Upper lobe of left lung (tissue), 6 donors: ENCODE data around the gene PDE9A. TPM values are rescaled to one million over a fixed set of nuclear protein-coding genes. Genes with fewer than 3 reads are reported as not detected.

Experiments used
- ATAC-seq, 2 donors: fragments of 200-7000 bp; cut with Tn5 transposase; one replicate each; pipeline ENCODE4 v1.9.1; 2022; ENCODE audit warnings: mild to moderate bottlenecking in 2 of 2, moderate library complexity in 2 of 2; ENCODE audit not compliant: low FRiP score in 2 of 2
- DNase-seq, 2 donors: peaks; one replicate each; pipeline ENCODE4 v3.0.0-alpha.2; 2019 to 2020
- H3K27ac ChIP-seq, 4 donors: fragments of 200-600 bp; sonication (generic); one replicate each; pipeline ENCODE4 v1.5.1; 2016 to 2019
- H3K27me3 ChIP-seq, 4 donors: fragments of 200-600 bp; sonication (generic); one replicate each; pipeline ENCODE4 v1.5.1; 2017 to 2019
- H3K36me3 ChIP-seq, 4 donors: fragments of 200-600 bp; sonication (generic); one replicate each; pipeline ENCODE4 v1.5.1; 2016 to 2019
- H3K4me1 ChIP-seq, 4 donors: fragments of 200-600 bp; sonication (generic); one replicate each; pipeline ENCODE4 v1.5.1; 2018 to 2019
- H3K4me3 ChIP-seq, 4 donors: fragments of 200-600 bp; sonication (generic); one replicate each; pipeline ENCODE4 v1.5.1; 2017 to 2019; ENCODE audit warnings: mild to moderate bottlenecking in 2 of 4, moderate library complexity in 1 of 4
- H3K9me3 ChIP-seq, 4 donors: fragments of 200-600 bp; sonication (generic); one replicate each; pipeline ENCODE4 v1.5.1; 2018 to 2019
- CTCF ChIP-seq, 6 experiments: fragments of 450-650 bp in 4 of 6; fragments of 200-600 bp in 2 of 6; sonication (generic) in 2 of 6; IDR thresholded peaks; one replicate each; pipeline ENCODE4 v1.5.1; 2016 to 2019; ENCODE audit warnings: antibody characterized with exemption in 6 of 6
- EP300 ChIP-seq, 4 donors: sonication (generic); formaldehyde crosslinking; IDR thresholded peaks; one replicate each; pipeline ENCODE4 v1.5.1; 2017; ENCODE audit warnings: antibody characterized with exemption in 4 of 4, control low read depth in 2 of 4
- POLR2A ChIP-seq, 4 donors: fragments of 450-650 bp; IDR thresholded peaks; one replicate each; pipeline ENCODE4 v1.5.1; 2016 to 2017; ENCODE audit warnings: antibody characterized with exemption in 4 of 4, mild to moderate bottlenecking in 2 of 4
- POLR2AphosphoS5 ChIP-seq, 2 donors: sonication (generic); formaldehyde crosslinking; IDR thresholded peaks; one replicate each; pipeline ENCODE4 v1.5.1; 2017; ENCODE audit warnings: antibody characterized with exemption in 2 of 2
- WGBS, 2 donors: methylation state at CpG; one replicate each; pipeline ENCODE4 v1.1.5; 2017 to 2018; 5-methylcytosine and 5-hydroxymethylcytosine counted together
- total RNA-seq, 6 donors: library from RNA; depleted of rRNA in 4 of 6; stranded (reverse); fragments of >200 nt in 4 of 6; gene quantifications; one replicate each; pipeline versions ENCODE4 v1.1.0 to v1.2.1, GENCODE V29; 2016 to 2021
- donor health status: DM: no; HTN: no; CAD: no; lungs with moderate emphysema.
- donor health status: DM: no; HTN: yes; CAD: no; lungs with severe emphysema.

PDE9A gene
- total RNA-seq, 6 donors from 2014 or later = 4.0 to 12.4 (median 6.6) TPM

GRCh38 chr21:42671778-42672593 is 18.6 kb downstream of the PDE9A start:
- Histone ChIP-seq H3K27me3 (no peaks in the 10 kb centered on the region), H3K4me1 (peaks cover 0 to 24% (median 7%) of the 10 kb centered on the region in 4 donors), H3K27ac (peak overlapping the region in 1 of 4 donors; percentile 7), H3K4me3 (no peak overlapping the region), H3K36me3 (no peaks in the 10 kb centered on the region), H3K9me3 (no peaks in the 10 kb centered on the region)
- DNase-seq = no peak
- 71 to 75% methylated on average over 10 to 15 of the region's 15 CpGs for WGBS, 2 donors
- no peak for ATAC-seq
- TF ChIP-seq POLR2A (IDR thresholded peaks at IDR 0.05) = no peak
- no peak for TF ChIP-seq EP300 (IDR thresholded peaks at IDR 0.05)
- no peak for TF ChIP-seq CTCF (IDR thresholded peaks at IDR 0.05)
- no peak for TF ChIP-seq POLR2AphosphoS5 (IDR thresholded peaks at IDR 0.05)

GRCh38 chr21:42672699-42673458 is 19.5 kb downstream of the PDE9A start:
- peak in 1 of 2 donors; percentile 64 for ATAC-seq
- no peaks in the 10 kb centered on the region for H3K9me3 ChIP-seq
- H3K4me1 ChIP-seq = peaks cover 0 to 23% (median 7%) of the 10 kb centered on the region in 4 donors
- no peak overlapping the region for H3K4me3 ChIP-seq
- WGBS, 2 donors = 73 to 78% methylated on average over 21 to 24 of the region's 24 CpGs
- H3K27me3 ChIP-seq = no peaks in the 10 kb centered on the region
- no peak for TF ChIP-seq EP300 (IDR thresholded peaks at IDR 0.05)
- TF ChIP-seq CTCF (IDR thresholded peaks at IDR 0.05) = no peak
- TF ChIP-seq POLR2A (IDR thresholded peaks at IDR 0.05) = no peak
- peak in 1 of 2 donors; percentile 14 for TF ChIP-seq POLR2AphosphoS5 (IDR thresholded peaks at IDR 0.05)
- DNase-seq = peak in 1 of 2 donors; percentile 61
- no peaks in the 10 kb centered on the region for H3K36me3 ChIP-seq
- H3K27ac ChIP-seq = peak overlapping the region in 1 of 4 donors; percentile 7

- Histone ChIP-seq H3K27ac (no peak overlapping the region), H3K9me3 (no peaks in the 10 kb centered on the region), H3K4me3 (no peak overlapping the region), H3K27me3 (no peaks in the 10 kb centered on the region), H3K36me3 (no peaks in the 10 kb centered on the region), H3K4me1 (peaks cover 3 to 28% (median 8%) of the 10 kb centered on the region in 4 donors)
- 86 to 88% methylated on average over 16 to 23 of the region's 23 CpGs for WGBS, 2 donors
- ATAC-seq (no peak), DNase-seq (peak in 1 of 2 donors; percentile 54)
- no peak for TF ChIP-seq POLR2AphosphoS5 (IDR thresholded peaks at IDR 0.05)
- no peak for TF ChIP-seq EP300 (IDR thresholded peaks at IDR 0.05)
- TF ChIP-seq CTCF (IDR thresholded peaks at IDR 0.05) = no peak
- no peak for TF ChIP-seq POLR2A (IDR thresholded peaks at IDR 0.05)
Observed at GRCh38 chr21:42673633-42674328, 20.4 kb downstream of the PDE9A start.

GRCh38 chr21:42674351-42674940 is 21.0 kb downstream of the PDE9A start:
- DNase-seq (no peak), ATAC-seq (peak in 1 of 2 donors; percentile 64)
- Histone ChIP-seq H3K4me3 (peak overlapping the region in 1 of 4 donors; percentile 21), H3K4me1 (peaks cover 3 to 28% (median 8%) of the 10 kb centered on the region in 4 donors), H3K27ac (no peak overlapping the region), H3K27me3 (no peaks in the 10 kb centered on the region), H3K9me3 (no peaks in the 10 kb centered on the region), H3K36me3 (no peaks in the 10 kb centered on the region)
- TF ChIP-seq POLR2A (IDR thresholded peaks at IDR 0.05) (no peak), POLR2AphosphoS5 (IDR thresholded peaks at IDR 0.05) (no peak), CTCF (IDR thresholded peaks at IDR 0.05) (no peak), EP300 (IDR thresholded peaks at IDR 0.05) (no peak)
- 43 to 44% methylated on average over 14 of the region's 14 CpGs for WGBS, 2 donors
